Stimulated activated CD8-positive, alpha-beta memory T cell treated with anti-CD3 and anti-CD28 coated beads, Interleukin-7, amount 100 ng/mL, for 24 hours (primary cell): ENCODE measurements around the gene PCLO.
A peak's percentile ranks its signal among the peaks of the same experiment; 100 is the strongest.

Experiments used
- DNase-seq: peaks from one replicate; pipeline ENCODE4 v3.0.0-alpha.2; 2020; ENCODE audit warnings: low read depth

Gene PCLO, protein sequence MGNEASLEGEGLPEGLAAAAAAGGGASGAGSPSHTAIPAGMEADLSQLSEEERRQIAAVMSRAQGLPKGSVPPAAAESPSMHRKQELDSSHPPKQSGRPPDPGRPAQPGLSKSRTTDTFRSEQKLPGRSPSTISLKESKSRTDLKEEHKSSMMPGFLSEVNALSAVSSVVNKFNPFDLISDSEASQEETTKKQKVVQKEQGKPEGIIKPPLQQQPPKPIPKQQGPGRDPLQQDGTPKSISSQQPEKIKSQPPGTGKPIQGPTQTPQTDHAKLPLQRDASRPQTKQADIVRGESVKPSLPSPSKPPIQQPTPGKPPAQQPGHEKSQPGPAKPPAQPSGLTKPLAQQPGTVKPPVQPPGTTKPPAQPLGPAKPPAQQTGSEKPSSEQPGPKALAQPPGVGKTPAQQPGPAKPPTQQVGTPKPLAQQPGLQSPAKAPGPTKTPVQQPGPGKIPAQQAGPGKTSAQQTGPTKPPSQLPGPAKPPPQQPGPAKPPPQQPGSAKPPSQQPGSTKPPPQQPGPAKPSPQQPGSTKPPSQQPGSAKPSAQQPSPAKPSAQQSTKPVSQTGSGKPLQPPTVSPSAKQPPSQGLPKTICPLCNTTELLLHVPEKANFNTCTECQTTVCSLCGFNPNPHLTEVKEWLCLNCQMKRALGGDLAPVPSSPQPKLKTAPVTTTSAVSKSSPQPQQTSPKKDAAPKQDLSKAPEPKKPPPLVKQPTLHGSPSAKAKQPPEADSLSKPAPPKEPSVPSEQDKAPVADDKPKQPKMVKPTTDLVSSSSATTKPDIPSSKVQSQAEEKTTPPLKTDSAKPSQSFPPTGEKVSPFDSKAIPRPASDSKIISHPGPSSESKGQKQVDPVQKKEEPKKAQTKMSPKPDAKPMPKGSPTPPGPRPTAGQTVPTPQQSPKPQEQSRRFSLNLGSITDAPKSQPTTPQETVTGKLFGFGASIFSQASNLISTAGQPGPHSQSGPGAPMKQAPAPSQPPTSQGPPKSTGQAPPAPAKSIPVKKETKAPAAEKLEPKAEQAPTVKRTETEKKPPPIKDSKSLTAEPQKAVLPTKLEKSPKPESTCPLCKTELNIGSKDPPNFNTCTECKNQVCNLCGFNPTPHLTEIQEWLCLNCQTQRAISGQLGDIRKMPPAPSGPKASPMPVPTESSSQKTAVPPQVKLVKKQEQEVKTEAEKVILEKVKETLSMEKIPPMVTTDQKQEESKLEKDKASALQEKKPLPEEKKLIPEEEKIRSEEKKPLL (N-terminal part only)

GRCh38 chr7:83162402-83163256 lies at the start of gene PCLO:
Gene PCLO (minus strand): TSS chr7:83162884. CDS start chr7:83162592, 292 bp downstream.
- DNase-seq: peak; percentile 18

DNA sequence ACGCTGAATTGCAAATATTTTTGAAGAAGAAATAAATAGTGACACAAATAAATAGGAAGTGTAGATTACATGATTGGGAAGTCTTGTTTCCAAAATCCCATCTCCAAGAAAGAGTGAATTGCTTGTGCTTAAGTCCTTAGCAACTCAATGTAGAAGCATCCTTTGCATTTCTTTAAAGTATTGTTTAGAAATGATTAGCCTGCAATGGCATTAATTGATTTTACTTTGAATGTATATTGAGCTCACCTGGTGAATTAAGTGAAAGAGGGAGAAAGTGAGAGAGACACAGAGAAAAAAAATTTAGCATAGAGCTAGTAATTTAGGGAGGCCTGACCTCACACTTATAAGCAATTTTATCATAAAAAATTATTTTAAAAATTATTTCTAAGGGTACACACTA lies 49.0 kb upstream of the PCLO start:
- DNase-seq: no peak

DNA sequence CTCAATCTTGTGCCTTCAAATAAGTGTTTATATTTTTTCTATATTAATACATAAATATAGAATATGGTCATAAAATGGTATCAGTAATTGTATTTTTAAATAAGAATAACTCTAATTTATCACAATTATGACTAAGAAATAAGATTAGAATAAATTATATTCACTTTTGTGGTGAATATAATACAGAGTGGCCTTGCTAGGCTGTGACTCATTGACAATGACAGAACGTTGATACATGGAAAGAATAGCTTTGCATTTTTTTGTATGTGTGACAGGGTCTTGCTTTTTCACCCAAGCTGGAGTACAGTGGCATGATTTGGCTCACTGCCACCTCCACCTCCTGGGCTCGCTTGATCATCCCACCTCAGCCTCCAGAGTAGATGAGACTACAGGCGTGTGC lies 47.8 kb upstream of the PCLO start:
- no peak for DNase-seq

DNA sequence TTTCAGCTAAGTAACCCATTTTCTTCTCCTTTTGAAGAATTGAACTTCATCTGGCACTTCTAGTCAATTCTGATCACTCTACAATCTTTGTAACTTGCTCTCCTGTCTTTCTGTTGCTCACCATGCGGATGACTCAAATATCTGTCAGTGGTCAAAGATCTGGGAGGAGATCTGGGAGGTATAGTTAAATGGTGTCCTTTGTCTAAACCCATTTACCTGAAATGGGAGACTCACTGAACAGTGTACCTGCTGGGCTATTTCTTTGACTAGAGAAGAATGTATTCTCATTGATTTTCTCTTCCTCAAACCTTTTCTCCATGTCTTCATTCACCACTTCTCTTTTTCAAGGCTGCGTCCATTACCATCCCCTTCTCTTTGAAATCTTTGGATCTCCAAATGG lies 42.0 kb upstream of the PCLO start:
- DNase-seq: no peak

DNA sequence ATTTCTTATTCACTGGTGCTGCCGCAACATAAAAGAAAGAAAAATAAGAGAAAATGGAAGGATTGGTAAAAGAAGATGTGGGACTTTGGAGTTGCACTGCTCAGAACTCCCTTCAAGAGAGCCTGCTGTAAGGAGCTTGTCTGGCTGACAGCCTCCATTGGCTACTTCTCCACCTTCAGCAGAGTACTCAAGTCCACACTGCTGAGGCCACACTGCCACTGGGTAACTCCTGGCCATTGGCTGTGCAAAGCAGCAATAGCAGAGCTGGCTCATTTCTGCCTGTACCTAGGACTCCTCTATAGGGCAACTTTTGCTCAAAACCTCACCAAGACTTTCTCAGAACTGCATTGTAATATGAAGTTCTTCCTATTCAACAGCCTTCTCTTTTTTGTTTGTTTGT lies 38.7 kb upstream of the PCLO start:
- DNase-seq: no peak

DNA sequence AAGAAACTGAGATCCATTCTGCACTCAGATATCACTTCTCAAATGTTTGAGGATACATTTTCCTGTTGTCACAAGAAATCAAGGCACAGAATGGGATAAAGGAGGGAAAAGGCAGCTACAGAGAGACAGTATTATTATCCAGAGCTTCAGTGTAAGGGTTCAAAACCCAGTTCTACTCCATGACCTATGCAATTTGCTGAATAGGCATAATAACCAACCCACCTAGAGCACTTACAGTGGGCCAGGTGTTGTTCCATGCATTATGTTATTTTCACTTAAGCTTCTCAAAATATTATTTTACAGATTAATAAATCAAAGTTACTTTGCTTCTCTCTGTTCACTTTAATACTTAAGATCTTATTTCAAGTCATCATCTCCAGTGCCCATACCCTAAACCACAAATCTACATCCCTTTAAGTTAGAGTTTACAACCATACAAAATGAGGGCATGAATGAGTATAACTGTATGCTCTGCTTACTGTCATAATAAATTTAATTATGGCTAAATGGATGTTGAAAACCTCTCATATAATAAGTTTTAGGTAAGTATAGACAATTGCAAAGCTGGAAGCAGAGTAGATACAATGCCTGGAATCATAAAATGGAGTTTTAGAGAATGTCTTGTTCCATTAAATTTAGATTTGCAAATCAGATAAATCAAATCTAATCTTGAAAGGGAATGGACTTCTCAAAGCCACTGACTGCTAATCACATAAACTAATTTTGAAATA lies 28.1 kb upstream of the PCLO start:
- DNase-seq: no peak

DNA sequence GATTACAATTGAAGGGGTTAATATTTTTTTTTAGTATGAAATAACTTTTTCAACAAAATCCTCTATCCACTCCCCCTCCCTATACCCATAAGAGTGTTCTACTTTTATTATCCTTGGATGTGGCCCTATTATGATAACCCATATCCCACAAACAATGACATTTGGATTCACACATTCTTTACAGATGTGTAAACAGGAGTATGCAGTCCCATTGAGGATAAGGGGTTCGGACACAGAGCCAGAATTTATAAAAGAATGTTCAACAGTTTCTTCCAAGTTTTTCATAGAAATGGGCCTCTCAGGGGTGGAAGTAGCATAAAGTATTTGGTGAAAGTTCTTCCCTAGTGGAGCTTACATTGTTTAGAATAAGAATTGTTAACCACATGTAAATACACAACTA lies 16.1 kb upstream of the PCLO start:
- DNase-seq: no peak

DNA sequence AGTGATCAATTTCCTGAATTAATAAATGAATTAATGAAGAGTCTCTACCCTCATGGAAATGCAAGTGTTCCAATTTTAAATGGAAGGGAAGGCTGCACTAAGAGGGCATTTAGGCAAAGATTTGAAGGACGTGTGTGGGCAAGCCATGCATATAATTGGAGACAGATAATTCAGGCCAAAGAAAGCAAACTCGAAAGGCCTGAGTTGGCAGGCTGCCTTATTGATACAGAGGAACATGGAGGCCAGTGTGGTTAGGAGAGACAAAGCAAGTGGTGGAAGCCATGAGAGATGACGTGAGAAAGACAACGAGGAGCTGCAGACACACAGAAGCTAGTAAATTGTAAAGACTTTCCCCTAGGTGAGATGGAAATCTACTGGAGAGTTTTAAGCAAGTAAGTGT lies 15.4 kb upstream of the PCLO start:
- DNase-seq: no peak

- no peak for DNase-seq
Observed at GRCh38 chr7:83173664-83174063, 11.0 kb upstream of the PCLO start.

DNA sequence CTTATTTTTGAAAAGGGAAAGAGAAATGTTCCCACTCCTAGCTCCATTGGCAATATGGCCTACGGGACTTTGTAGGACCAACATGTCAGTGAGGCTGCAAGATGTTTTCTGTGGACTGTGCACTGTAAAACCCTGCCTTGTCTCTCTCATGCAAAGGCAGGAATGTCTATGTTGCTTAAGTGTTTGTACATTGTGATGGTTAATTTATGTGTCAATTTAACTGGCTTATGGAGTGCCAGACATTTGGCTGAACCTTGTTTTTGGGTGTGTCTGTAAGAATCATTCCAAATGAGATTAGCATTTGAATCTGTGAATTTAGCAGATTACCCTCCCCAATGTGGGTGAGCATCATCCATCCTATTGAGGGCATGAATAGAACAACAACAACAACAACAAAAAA lies 4.1 kb upstream of the PCLO start:
- no peak for DNase-seq

DNA sequence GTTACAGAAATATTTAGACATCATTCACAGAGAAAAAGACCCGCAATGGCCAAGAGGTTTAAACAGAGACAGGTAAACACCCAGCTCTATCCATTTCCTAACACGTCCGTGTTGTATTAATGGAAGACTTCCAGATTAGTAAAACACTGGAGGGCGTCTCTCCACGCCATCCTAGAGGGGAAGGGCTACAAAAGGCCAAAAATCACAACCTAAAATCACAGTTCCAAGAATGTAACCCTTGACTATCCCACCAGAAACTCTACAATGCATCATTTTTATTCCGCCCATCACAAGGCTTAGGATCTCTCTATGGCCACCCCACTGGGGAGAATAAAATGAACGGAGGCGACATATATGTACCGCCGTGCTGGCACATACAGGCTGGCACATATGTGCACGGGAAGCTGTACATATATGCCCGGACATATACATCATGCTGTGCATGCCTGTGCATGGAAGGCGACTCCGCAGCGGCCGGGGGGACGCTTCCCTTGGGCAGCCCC lies 734 bp downstream of the PCLO start:
- no peak for DNase-seq

- no peak for DNase-seq
Observed at GRCh38 chr7:83161186-83161585, 1.5 kb downstream of the PCLO start.

DNA sequence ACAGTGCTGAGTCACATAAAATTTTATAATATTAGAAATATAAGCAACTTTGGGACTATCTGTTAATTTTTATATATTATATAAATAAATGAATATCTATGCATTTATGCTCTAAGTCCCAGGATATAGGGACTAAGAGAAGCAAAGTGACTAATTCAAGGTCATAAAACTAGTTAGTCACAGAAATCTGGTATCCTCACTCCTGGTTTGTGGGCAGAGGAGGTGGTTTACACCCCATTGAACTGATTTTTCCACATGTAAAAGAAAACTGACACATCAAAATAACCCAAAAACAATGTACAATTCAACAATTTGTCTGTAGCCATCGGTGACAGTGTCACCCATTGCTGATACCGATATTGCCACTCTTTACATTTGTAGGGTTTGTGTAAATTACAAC lies 3.0 kb downstream of the PCLO start:
- no peak for DNase-seq

GRCh38 chr7:83156006-83156405 lies 6.7 kb downstream of the PCLO start:
- DNase-seq: no peak

DNA sequence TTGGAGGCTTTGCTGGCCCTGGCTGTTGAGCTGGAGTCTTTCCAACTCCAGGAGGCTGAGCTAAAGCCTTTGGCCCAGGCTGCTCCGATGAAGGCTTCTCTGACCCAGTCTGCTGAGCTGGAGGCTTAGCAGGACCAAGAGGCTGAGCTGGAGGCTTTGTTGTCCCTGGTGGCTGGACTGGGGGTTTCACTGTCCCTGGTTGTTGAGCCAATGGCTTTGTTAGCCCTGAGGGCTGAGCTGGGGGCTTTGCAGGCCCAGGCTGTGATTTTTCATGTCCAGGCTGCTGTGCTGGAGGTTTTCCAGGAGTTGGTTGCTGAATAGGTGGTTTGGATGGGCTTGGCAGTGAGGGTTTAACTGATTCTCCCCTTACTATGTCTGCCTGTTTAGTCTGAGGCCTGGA lies 7.3 kb downstream of the PCLO start:
- DNase-seq: no peak

DNA sequence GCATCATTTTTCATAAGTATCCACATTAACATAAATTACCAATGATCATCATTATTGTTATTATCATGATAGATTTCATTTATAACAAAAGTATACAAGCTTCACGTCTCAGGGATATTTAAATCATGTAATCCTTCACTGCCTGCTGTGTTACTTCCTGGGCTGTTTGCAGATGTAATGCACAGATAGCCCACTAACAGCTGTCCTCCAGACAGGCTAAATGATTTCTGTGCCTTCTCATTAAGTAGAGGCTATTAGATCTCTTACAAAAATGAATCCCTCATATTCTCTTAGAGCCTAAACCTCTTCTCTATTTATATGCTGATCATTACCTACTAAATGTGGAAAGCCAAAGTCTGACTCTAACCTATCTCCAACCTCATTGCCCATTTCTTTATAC lies 9.3 kb downstream of the PCLO start:
- DNase-seq: no peak

- DNase-seq: no peak
Observed at GRCh38 chr7:83150310-83150709, 12.4 kb downstream of the PCLO start.

DNA sequence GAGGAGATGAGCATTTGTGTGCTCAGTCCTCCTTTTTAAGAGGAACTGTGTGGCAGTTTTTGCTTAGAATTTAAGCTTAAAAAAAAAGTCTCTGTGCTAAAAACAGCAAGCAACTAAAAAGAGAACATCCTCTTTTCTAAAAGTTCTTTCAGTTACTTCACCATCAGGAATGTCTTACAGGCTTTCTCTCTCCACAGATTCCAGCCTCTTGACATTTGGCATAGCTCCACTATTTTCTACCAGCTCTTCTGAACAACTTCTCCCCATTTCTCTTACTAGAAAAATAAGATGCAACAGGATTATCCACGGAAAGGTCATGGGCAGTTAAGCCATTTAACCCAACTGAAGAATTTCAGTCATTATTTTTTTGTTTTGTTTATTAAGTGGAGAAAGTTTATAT lies 13.2 kb downstream of the PCLO start:
- no peak for DNase-seq

DNA sequence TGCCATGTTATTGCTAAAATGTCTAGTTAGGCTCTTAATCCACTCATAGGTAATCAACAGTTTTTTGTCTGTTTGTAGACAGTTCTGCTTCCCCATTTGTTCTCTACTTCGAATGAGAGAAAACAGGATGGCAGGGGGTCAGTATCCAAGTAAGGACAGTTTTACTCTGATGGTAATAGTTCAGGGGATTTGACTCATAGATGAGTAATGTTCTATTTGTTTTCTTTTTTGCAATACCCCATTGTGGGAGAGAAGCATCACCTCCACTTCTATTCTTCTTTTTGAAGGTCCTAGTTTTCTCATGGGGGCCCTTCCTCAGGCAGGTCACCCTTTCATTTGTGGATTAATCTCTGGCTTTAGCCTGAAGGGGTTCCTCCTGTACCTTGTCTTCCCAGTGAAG lies 13.9 kb downstream of the PCLO start:
- no peak for DNase-seq

GRCh38 chr7:83143107-83143506 lies 19.6 kb downstream of the PCLO start:
- DNase-seq: no peak

- DNase-seq: no peak
Observed at GRCh38 chr7:83142365-83142764, 20.3 kb downstream of the PCLO start.
